ENCODE data around the gene CES4A. TPM values are rescaled to one million over a fixed set of nuclear protein-coding genes. Genes with fewer than 3 reads are reported as not detected.

The CES4A gene
- total and polyA plus RNA-seq, 9 of the 15 experiments (the other 6 are each of a cell fraction or from before 2014, with no cell fraction given): 0.09 to 0.13 (median 0.11) TPM; not detected in 6

DNA sequence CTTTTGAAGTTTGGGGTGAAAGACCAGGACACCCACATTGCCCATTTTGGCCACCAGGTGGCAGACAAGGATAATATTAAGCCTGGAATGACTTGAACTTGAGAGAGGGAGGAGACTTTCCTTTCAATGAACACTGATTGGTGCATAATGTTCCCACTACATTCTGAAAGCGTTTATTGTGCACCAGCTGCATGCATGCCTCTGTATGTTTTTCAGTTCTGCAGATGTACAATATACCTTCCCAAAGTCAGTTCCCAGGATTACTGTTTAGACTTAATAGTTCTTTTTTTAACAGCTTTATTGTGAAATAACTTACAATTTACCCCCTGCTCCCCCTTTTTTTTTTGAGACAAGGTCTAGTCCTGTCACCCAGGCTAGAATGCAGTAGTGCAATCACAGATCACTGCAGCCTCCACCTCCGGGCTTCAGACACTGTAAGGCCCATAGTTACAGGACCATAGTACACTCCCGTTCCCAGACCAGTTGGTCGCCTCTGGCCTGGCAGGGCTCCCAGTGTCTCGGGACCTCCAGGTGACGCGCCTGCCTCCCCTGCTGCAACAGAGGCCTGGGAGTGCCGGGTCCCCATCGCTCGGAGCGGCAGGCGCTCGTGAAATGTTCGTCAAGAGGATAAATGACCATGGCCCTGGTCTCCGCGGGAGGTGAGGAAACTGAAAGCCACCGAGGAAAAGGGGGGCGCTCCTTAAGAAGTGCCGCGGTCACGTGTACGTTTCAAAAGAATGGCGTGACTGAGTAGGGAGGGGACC is 40.9 kb upstream of the CES4A start (continued):
- TF ChIP-seq RBM25 (IDR thresholded peaks at IDR 0.05; ENCODE audit: low read depth, low read length, severe bottlenecking) (peak; percentile 53), FOXK1 (CRISPR knock-in tag; IDR thresholded peaks at IDR 0.05; ENCODE audit: borderline replicate concordance) (no peak), TCF7L2 (IDR thresholded peaks at IDR 0.05; ENCODE audit: low read depth, low read length) (no peak), ZNF589 (CRISPR knock-in tag; IDR thresholded peaks at IDR 0.05; ENCODE audit: low read depth) (no peak), FOXA3 (CRISPR knock-in tag; conservative IDR thresholded peaks at IDR 0.05 in 1 of 2, IDR thresholded peaks at IDR 0.05 in 1 of 2) (peak in 1 of 2 experiments; percentile 34; a peak in 1 of 4 replicates)
- TF ChIP-seq, protein P1, sequence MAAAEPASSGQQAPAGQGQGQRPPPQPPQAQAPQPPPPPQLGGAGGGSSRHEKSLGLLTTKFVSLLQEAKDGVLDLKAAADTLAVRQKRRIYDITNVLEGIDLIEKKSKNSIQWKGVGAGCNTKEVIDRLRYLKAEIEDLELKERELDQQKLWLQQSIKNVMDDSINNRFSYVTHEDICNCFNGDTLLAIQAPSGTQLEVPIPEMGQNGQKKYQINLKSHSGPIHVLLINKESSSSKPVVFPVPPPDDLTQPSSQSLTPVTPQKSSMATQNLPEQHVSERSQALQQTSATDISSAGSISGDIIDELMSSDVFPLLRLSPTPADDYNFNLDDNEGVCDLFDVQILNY (CRISPR knock-in tag; IDR thresholded peaks at IDR 0.05): no peak

DNA sequence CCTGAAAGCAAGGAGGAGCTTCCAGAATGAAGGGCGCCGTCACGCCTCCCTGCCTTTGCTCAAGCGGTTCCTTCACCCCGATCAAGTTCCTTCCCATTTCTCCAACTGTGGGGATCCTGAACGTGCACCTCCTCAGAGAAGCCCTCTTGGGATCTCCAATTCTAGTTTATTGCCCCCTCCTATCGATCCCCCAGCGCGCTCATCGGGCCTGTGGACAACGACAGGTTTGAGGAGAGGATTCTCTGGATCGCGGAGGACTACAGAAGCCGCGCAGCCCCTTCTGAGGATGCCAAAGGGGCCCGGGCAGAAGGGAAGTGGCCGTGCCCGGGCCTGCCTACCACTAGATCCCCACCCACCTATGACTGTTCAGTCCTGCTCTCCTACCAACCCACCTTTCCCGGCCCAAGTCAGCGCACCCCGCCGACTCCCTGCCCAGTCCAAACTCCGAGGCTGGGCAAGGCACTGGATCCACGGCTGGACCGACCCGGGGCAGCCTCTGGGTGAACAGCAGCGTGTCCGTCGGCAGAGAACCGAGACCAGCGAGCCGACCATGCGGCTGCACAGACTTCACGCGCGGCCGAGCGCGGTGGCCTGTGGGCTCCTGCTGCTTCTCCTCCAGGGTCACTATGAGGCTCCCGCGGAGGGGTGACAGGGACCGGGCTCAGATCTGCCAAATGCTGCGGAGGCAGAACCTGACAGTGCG is 40.1 kb upstream of the CES4A start:
- no peaks in the 10 kb centered on the region for H3K27me3 ChIP-seq (ENCODE audit: control insufficient read depth in 2 of 2, insufficient read depth in 2 of 2, low read length in 2 of 2)
- H3K9ac ChIP-seq (ENCODE audit: insufficient read depth in 1 of 2, low read depth in 2 of 2, low read length in 2 of 2): peak overlapping the region in 1 of 2 experiments; percentile 36; a peak in 1 of 4 replicates
- no peak overlapping the region for H3K4me2 ChIP-seq (ENCODE audit: insufficient read depth, low read length)
- H3K4me1 ChIP-seq (replicated peaks in 1 of 2; ENCODE audit: control insufficient read depth in 2 of 2, insufficient read depth in 2 of 2, low read length in 2 of 2): peaks cover 0 to 16% of the 10 kb centered on the region in 2 experiments; a peak in 1 of 5 replicates
- intact Hi-C loops (cut with micrococcal nuclease) (loop anchor here (5.0 kb wide), 2 partner anchors 51 to 154 kb away; no protein-coding TSS in a partner anchor), in situ Hi-C loops (cut with MboI) (no loop called here)
- H2AFZ ChIP-seq (ENCODE audit: low read depth, low read length): peak overlapping the region; percentile 40; the same call in 1 of the 2 replicates
- no peak overlapping the region for H3K4me3 ChIP-seq
- FAIRE-seq: no peak
- CTCF ChIA-PET (ENCODE audit: low intra/inter-chr PET ratio): interaction anchor here (0.6 to 2.4 kb wide), 2 partner anchors 153 to 225 kb away, joined by 3 to 9 read pairs; no protein-coding TSS in a partner anchor
- no peaks in the 10 kb centered on the region for H3K79me2 ChIP-seq (ENCODE audit: control insufficient read depth, insufficient read depth, low read length)
- H4K20me1 ChIP-seq (replicated peaks; ENCODE audit: control insufficient read depth, insufficient read depth, low read length): no peaks in the 10 kb centered on the region
- BruUV-seq (replicated peaks): no TSS peak
- no peak for ATAC-seq
- DNase-seq (ENCODE audit: extremely low read depth in 1 of 4, low spot score in 3 of 4): no peak
- peaks cover 2% of the 10 kb centered on the region for H3K9me3 ChIP-seq (replicated peaks; ENCODE audit: control insufficient read depth, insufficient read depth, low read depth, low read length)
- POLR2A ChIA-PET: no interaction called here
- WGBS (ENCODE audit: insufficient coverage, low coverage, missing lambda C conversion rate): 64% methylated on average over 37 of the region's 44 CpGs
- H3K36me3 ChIP-seq (ENCODE audit: control insufficient read depth, insufficient read depth, low read length): peaks cover 7% of the 10 kb centered on the region; the same call in 1 of the 3 replicates
- no peak overlapping the region for H3K27ac ChIP-seq (ENCODE audit: extremely low read depth, low read depth, low read length)
- no peaks in the 10 kb centered on the region for H3K9me1 ChIP-seq (ENCODE audit: control insufficient read depth, insufficient read depth, low read length)
- TF ChIP-seq, protein P2, sequence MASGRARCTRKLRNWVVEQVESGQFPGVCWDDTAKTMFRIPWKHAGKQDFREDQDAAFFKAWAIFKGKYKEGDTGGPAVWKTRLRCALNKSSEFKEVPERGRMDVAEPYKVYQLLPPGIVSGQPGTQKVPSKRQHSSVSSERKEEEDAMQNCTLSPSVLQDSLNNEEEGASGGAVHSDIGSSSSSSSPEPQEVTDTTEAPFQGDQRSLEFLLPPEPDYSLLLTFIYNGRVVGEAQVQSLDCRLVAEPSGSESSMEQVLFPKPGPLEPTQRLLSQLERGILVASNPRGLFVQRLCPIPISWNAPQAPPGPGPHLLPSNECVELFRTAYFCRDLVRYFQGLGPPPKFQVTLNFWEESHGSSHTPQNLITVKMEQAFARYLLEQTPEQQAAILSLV (tag; IDR thresholded peaks at IDR 0.05): no peak
- no peak for TF ChIP-seq NCOA6 (IDR thresholded peaks at IDR 0.05)
- no peak for TF ChIP-seq TFAM (CRISPR knock-in tag; conservative IDR thresholded peaks at IDR 0.05)
- TF ChIP-seq, protein P3, sequence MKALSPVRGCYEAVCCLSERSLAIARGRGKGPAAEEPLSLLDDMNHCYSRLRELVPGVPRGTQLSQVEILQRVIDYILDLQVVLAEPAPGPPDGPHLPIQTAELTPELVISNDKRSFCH (CRISPR knock-in tag; IDR thresholded peaks at IDR 0.05): no peak
- TF ChIP-seq, protein P3 (tag; IDR thresholded peaks at IDR 0.05): no peak
- TF ChIP-seq CEBPG (CRISPR knock-in tag; IDR thresholded peaks at IDR 0.05): no peak
- no peak for TF ChIP-seq CEBPG (tag; conservative IDR thresholded peaks at IDR 0.05 in 1 of 2, IDR thresholded peaks at IDR 0.05 in 1 of 2)
- no peak for TF ChIP-seq THRAP3 (IDR thresholded peaks at IDR 0.05; ENCODE audit: borderline replicate concordance)

Measured in K562 (cell line).